Gastrocnemius medialis (tissue), 4 donors: ENCODE measurements around the gene UBA1. TPM values are rescaled to one million over a fixed set of nuclear protein-coding genes. Genes with fewer than 3 reads are reported as not detected.

Experiments
- ATAC-seq, 2 donors: fragments of 150-250 bp; one replicate each; pipeline ENCODE4 v1.9.1; 2016
- DNase-seq, 2 donors: peaks; one replicate each; pipeline ENCODE4 v3.0.0-alpha.2; 2019
- H3K27ac ChIP-seq, 4 donors: fragments of 200-600 bp; sonication (generic); 1 replicate in 1 of 4; 2 replicates in 3 of 4; pipeline ENCODE4 v1.5.1; 2016 to 2018; ENCODE audit warnings: mild to moderate bottlenecking in 2 of 4, moderate library complexity in 1 of 4
- H3K27me3 ChIP-seq, 3 donors: fragments of 200-600 bp; sonication (generic) in 2 of 3; 1 replicate in 1 of 3; 2 replicates in 2 of 3; pipeline versions ENCODE4 v1.5.1 to v1.6.0; 2016 to 2019; ENCODE audit warnings: mild to moderate bottlenecking in 1 of 3, moderate library complexity in 1 of 3
- H3K36me3 ChIP-seq, 2 donors: fragments of 200-600 bp; sonication (generic) in 1 of 2; one replicate each; pipeline ENCODE4 v1.5.1; 2017 to 2018
- H3K4me1 ChIP-seq, 2 donors: fragments of 200-600 bp; sonication (generic) in 1 of 2; one replicate each; pipeline ENCODE4 v1.5.1; 2016 to 2017; ENCODE audit warnings: mild to moderate bottlenecking in 2 of 2
- H3K4me3 ChIP-seq, 4 donors: fragments of 200-600 bp; sonication (generic) in 3 of 4; 1 replicate in 1 of 4; 2 replicates in 3 of 4; pipeline ENCODE4 v1.5.1; 2016 to 2019; ENCODE audit warnings: mild to moderate bottlenecking in 2 of 4
- H3K9me3 ChIP-seq, 3 donors: fragments of 200-600 bp; sonication (generic) in 2 of 3; 1 replicate in 1 of 3; 2 replicates in 2 of 3; pipeline ENCODE4 v1.5.1; 2016 to 2019
- POLR2A ChIP-seq, 2 donors: fragments of 450-650 bp; IDR thresholded peaks; one replicate each; pipeline ENCODE4 v1.6.1; 2017; ENCODE audit warnings: antibody characterized with exemption in 2 of 2, mild to moderate bottlenecking in 2 of 2, moderate library complexity in 2 of 2
- in situ Hi-C, 4 donors: fragments of 200-750 bp; cut with MboI; loops; one replicate each; pipeline versions ENCODE4 v1.15.0 to v1.8.0; 2017; ENCODE audit warnings: low sequenced_read_pairs in 4 of 4
- intact Hi-C: fragments of 100-400 bp; cut with DNase I; formaldehyde crosslinking; loops from one replicate; pipeline ENCODE4 v1.15.1; 2023; ENCODE audit warnings: low total_unique reads
- total RNA-seq, 4 donors: library from RNA; depleted of rRNA; stranded (reverse); fragments of >200 nt; gene quantifications; one replicate each; pipeline versions ENCODE4 v1.1.0 to v1.2.3, GENCODE V29; 2016
- TF ChIP-seq, protein P1 (sequence below), 5 experiments: fragments of 450-650 bp in 3 of 5; fragments of 200-600 bp in 2 of 5; sonication (generic) in 2 of 5; IDR thresholded peaks in 4 of 5; conservative IDR thresholded peaks in 1 of 5; 1 replicate in 4 of 5; 2 replicates in 1 of 5; pipeline ENCODE4 v1.5.1; 2016 to 2019; ENCODE audit warnings: antibody characterized with exemption in 5 of 5, mild to moderate bottlenecking in 3 of 5, moderate library complexity in 3 of 5

UBA1 gene
- total RNA-seq, 4 donors from 2014 or later: 113 to 181 (median 162) TPM

DNA sequence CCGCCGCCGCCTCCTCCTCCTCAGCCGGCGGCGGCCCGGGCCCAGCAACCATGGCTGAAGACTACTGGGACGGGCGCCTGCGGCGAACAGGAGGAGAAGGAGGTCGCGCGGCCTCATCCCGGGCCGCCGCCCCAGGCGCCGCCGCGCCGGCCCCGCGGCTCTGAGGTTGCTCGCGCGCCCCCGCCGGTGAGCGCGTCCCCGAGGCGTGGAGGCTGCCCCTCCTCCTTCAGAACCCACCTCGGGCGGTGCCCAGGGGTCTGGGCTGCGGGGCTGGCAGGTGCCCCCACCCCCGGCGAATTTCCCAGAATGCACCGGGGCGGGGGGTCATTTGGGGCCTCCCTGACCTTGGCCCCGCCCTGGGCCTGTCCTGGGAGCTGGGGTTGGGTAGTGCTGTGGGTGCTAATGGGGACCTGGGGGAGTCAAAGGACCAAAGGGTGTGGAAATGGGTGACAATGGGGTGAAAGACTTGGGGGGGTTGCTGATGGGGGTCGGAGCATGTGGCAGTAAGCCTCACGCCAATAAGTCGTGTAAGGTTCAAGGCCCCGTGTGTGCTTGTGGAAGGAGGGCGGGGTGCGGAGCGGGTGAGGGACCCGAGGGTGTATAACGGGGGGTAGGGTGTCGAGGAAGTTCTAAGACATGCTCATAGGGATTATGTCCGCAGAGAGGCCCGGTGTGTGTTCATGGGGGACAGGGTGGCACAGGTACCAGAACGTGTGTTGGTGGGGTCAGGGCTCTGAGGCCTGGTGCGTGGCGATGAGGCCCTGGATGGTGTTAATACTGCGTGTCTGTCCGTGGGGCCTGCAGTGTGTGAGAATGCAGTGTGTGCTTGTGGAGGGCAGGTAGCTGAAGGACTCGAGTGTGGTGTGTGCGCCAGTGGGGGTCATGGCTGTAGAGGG, 25.5 kb downstream of the UBA1 start:
- no peaks in the 10 kb centered on the region for H3K9me3 ChIP-seq
- TF ChIP-seq, protein P1, sequence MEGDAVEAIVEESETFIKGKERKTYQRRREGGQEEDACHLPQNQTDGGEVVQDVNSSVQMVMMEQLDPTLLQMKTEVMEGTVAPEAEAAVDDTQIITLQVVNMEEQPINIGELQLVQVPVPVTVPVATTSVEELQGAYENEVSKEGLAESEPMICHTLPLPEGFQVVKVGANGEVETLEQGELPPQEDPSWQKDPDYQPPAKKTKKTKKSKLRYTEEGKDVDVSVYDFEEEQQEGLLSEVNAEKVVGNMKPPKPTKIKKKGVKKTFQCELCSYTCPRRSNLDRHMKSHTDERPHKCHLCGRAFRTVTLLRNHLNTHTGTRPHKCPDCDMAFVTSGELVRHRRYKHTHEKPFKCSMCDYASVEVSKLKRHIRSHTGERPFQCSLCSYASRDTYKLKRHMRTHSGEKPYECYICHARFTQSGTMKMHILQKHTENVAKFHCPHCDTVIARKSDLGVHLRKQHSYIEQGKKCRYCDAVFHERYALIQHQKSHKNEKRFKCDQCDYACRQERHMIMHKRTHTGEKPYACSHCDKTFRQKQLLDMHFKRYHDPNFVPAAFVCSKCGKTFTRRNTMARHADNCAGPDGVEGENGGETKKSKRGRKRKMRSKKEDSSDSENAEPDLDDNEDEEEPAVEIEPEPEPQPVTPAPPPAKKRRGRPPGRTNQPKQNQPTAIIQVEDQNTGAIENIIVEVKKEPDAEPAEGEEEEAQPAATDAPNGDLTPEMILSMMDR (IDR thresholded peaks at IDR 0.05 in 4 of 5, conservative IDR thresholded peaks at IDR 0.05 in 1 of 5): no peak
- peak in 1 of 2 donors; percentile 30 for TF ChIP-seq POLR2A (IDR thresholded peaks at IDR 0.05)
- peaks cover 0 to 34% of the 10 kb centered on the region in 2 donors for H3K36me3 ChIP-seq
- no peaks in the 10 kb centered on the region for H3K27me3 ChIP-seq
- H3K27ac ChIP-seq: peak overlapping the region; percentile 92 to 99 (median 96)
- intact Hi-C loops: loop anchor here (1.0 to 5.0 kb wide), 5 partner anchors 14 to 1948 kb away; partner anchors contain the start of genes UBA1 and USP11
- peak overlapping the region; percentile 67 to 75 (median 72) for H3K4me3 ChIP-seq
- ATAC-seq (peak in 1 of 2 donors; percentile 27), DNase-seq (peak in 1 of 2 donors; percentile 59)
- in situ Hi-C loops: loop anchor here in 2 of 4 donors (25.0 kb wide), 2 partner anchors 293 to 318 kb away; no protein-coding TSS in a partner anchor
- H3K4me1 ChIP-seq: peaks cover 13 to 20% of the 10 kb centered on the region in 2 donors

GRCh38 chrX:47221756-47222155, 28.1 kb downstream of the UBA1 start:
- DNase-seq (no peak), ATAC-seq (no peak)
- in situ Hi-C loops (loop anchor here in 2 of 4 donors (25.0 kb wide), 2 partner anchors 291 to 316 kb away; no protein-coding TSS in a partner anchor), intact Hi-C loops (no loop called here)
- Histone ChIP-seq H3K4me3 (no peak overlapping the region), H3K36me3 (peaks cover 0 to 34% of the 10 kb centered on the region in 2 donors), H3K4me1 (peaks cover 9 to 20% of the 10 kb centered on the region in 2 donors), H3K27ac (no peak overlapping the region), H3K9me3 (no peaks in the 10 kb centered on the region), H3K27me3 (no peaks in the 10 kb centered on the region)
- no peak for TF ChIP-seq POLR2A (IDR thresholded peaks at IDR 0.05)
- TF ChIP-seq, protein P1 (IDR thresholded peaks at IDR 0.05 in 4 of 5, conservative IDR thresholded peaks at IDR 0.05 in 1 of 5): no peak

- Histone ChIP-seq H3K36me3 (peaks cover 0 to 44% of the 10 kb centered on the region in 2 donors), H3K27ac (no peak overlapping the region), H3K4me3 (no peak overlapping the region), H3K9me3 (no peaks in the 10 kb centered on the region), H3K4me1 (peaks cover 4 to 14% of the 10 kb centered on the region in 2 donors), H3K27me3 (no peaks in the 10 kb centered on the region)
- DNase-seq (no peak), ATAC-seq (no peak)
- TF ChIP-seq POLR2A (IDR thresholded peaks at IDR 0.05): no peak
- TF ChIP-seq, protein P1 (IDR thresholded peaks at IDR 0.05 in 4 of 5, conservative IDR thresholded peaks at IDR 0.05 in 1 of 5): no peak
- intact Hi-C loops (no loop called here), in situ Hi-C loops (loop anchor here in 2 of 4 donors (25.0 kb wide), 2 partner anchors 289 to 314 kb away; no protein-coding TSS in a partner anchor)
Measured at GRCh38 chrX:47222751-47223350, 29.2 kb downstream of the UBA1 start.

GRCh38 chrX:47223476-47224250, 30.0 kb downstream of the UBA1 start:
- no peaks in the 10 kb centered on the region for H3K9me3 ChIP-seq
- peaks cover 0 to 52% of the 10 kb centered on the region in 2 donors for H3K36me3 ChIP-seq
- intact Hi-C loops: no loop called here
- H3K4me3 ChIP-seq: no peak overlapping the region
- H3K27me3 ChIP-seq: no peaks in the 10 kb centered on the region
- DNase-seq (no peak), ATAC-seq (no peak)
- in situ Hi-C loops: loop anchor here in 2 of 4 donors (25.0 kb wide), 2 partner anchors 289 to 314 kb away; no protein-coding TSS in a partner anchor
- TF ChIP-seq, protein P1 (IDR thresholded peaks at IDR 0.05 in 4 of 5, conservative IDR thresholded peaks at IDR 0.05 in 1 of 5): no peak
- TF ChIP-seq POLR2A (IDR thresholded peaks at IDR 0.05): no peak
- no peak overlapping the region for H3K27ac ChIP-seq
- H3K4me1 ChIP-seq: peaks cover 4 to 14% of the 10 kb centered on the region in 2 donors
